GM12874 (cell line): Measurements from ENCODE around the gene RBM20.

Experiments used
- TF ChIP-seq, protein P1 (sequence below): IDR thresholded peaks from 2 replicates; pipeline ENCODE4 v1.5.1; 2011; ENCODE audit warnings: low read depth, mild to moderate bottlenecking, control low read depth, low read length, moderate library complexity; ENCODE audit not compliant: insufficient read depth

The RBM20 gene

DNA sequence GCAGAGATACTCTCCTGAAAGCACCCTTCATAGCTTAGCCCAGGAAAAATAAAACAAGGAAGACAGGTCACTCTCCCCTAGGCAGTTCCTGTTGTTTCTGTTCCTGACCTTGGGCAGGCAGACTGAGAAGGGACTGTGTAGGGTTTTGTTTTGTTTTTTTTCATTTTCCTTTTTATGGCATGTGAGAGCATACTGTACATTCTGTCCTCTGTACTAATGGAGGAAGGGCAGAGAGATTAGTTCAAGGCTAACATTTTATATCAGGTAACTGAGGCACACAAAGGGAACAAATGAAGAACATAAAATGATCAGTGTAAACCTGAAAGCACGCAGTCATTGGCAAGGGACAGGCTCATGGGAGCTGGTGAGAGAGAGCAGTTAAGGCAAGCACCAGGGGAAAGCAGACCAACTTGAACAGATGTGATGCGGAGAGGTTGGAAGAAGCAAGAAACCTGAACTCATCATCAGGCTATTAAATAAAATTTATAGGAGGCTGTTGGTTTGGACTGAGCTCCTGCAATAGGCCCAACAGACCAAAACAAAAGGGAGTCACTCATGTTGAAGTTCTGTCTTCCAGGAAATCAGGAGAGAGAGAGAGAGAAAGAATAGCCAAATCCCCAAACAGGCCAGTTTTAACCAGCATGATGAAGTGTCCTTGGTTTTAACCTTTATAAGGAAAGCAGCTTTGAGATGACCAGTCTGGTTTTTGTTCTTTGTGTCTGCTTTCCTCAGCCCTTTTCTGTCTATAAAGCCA is 193.5 kb downstream of the RBM20 start:
- TF ChIP-seq, protein P1, sequence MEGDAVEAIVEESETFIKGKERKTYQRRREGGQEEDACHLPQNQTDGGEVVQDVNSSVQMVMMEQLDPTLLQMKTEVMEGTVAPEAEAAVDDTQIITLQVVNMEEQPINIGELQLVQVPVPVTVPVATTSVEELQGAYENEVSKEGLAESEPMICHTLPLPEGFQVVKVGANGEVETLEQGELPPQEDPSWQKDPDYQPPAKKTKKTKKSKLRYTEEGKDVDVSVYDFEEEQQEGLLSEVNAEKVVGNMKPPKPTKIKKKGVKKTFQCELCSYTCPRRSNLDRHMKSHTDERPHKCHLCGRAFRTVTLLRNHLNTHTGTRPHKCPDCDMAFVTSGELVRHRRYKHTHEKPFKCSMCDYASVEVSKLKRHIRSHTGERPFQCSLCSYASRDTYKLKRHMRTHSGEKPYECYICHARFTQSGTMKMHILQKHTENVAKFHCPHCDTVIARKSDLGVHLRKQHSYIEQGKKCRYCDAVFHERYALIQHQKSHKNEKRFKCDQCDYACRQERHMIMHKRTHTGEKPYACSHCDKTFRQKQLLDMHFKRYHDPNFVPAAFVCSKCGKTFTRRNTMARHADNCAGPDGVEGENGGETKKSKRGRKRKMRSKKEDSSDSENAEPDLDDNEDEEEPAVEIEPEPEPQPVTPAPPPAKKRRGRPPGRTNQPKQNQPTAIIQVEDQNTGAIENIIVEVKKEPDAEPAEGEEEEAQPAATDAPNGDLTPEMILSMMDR: no peak

DNA sequence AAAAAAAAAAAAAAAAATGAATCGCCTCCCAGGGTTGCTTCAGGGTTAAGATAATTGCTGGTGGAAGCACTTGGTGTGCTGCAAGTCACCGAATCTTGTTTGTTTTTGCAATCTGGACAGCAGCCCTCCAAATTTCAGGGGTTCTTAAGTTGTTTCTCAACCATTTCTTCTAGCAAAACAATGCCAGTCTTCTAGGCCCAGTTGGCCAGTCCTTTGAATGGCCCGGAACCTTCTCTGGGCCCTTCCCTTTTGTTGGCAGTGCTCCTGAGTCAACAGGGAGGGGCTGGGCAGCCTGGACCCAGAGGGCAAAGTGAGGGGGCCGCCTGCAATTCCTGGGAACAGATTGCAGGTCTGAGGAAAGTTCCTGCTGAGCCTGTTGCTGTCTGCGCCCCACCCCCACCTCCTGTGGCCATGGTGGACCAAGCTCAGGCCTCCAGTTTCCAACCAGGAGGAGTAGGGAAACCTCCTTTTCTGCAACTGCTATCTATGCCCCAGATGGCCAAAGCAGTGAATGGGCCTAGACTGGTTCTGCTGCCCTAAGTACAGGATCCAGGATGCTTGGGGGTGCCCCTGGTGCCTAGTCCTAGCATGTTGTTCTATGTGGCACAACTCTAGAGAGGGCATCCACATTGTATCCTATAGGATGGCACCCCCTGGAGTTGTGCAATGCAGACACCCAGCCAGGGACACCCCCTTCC is 196.2 kb downstream of the RBM20 start:
- TF ChIP-seq, protein P1: no peak

DNA sequence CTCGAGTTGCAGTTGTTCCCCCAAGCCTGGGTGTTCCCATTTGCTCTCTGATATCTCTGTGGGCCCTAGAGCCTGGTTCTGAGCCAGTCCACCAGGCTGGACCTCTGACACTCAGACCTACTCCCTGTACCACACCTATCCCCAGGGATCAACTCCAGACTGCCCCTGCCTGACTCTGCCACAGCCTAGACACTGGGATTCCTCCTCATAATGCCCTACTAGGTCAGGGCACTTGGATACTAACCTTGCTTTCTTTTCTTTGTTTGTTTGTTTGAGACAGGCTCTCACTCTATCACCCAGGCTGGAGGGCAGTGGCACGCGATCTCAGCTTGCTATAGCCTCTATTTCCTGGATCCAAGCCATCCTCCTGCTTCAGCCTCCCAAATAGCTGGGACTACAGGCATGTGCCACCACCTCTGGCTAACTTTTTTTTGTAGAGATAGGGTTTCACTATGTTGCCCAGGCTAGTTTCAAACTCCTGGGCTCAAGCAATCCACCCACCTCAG is 196.8 kb downstream of the RBM20 start:
- TF ChIP-seq, protein P1: no peak

DNA sequence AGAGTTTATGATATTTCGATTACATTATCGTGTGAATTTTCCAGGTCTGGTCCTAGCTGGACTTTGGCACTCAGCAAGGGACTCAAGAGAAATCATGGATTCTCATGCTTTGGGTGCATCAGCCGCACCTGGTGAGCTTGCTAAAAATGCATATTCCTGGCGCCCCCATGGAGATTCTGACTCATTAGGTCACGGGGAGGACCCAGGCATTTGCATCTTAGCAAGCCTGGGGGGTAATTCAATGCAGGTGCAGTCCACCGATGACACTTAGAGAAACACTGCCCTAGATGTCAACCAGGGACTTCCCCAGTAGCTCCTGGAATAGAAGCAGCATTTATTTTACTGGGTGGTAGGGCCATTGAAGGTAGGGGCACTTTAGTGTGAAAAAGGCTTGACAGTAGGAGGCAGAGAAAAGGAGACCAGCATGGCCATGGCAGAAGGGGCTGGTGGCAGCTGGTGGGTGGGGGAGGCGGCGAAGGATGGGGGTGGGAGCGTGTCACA is 197.7 kb downstream of the RBM20 start:
- TF ChIP-seq, protein P1: no peak

DNA sequence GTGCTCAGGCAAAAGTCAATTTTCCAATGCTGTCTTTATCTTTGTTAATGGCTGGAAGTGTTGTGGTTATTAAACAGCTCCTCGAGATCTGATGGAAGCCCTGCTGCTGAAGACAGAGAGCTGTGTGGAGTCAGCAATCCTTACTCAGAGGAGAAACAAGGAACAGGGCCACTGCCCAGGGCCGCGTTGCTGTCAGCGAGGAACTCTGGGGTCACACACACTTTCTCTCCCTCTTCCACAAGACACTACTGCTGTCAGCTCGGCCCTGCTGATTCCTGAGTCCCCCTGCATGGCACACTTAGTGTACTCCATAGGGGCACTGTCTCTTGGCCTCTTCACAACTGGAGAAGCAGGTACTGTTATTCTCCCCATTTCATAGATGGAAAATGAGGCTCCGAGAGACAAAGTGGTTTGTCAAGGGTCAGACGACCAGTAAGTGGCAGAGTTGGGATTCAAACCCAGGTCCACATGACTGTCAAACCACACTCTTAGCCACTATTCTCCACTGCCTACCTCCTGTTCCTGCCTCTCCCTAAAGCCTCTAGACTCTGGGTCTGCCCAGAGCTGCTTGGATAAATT is 198.3 kb downstream of the RBM20 start:
- TF ChIP-seq, protein P1: no peak

DNA sequence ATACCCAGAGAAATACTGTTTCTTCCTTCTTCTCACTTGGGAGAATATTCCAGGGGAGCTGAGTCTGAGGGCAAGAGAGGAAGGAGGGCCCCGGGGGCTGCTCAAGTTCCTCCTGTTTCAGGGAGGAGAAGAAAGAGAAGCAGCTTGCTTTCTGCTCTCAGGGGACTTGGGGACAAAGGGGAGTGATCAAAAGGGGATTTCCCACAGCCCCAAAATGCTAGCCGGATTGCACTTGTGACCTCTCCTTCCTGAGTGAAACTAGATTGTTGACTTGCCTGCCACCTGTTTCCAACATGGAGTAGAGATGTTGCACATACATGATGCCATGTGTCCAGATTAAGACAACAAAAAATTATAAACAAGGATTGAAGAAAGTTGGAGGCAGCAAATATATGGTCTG is 198.9 kb downstream of the RBM20 start:
- TF ChIP-seq, protein P1: no peak
